ENCODE results near the gene AMFR. TPM values are rescaled to one million over a fixed set of nuclear protein-coding genes. Genes with fewer than 3 reads are reported as not detected.

Gene AMFR
- total and polyA plus RNA-seq, 10 of the 15 experiments (the other 5 are each of a cell fraction or from before 2014, with no cell fraction given): 8.2 to 67.6 (median 28.1) TPM

GRCh38 chr16:56331399-56331798 is 93.9 kb downstream of the AMFR start:
- Histone ChIP-seq H4K20me1 (ENCODE audit: control insufficient read depth, insufficient read depth) (no peaks in the 10 kb centered on the region), H3K9ac (ENCODE audit: control insufficient read depth, insufficient read depth, low read length) (no peak overlapping the region), H3K36me3 (ENCODE audit: control insufficient read depth in 2 of 2, insufficient read depth in 2 of 2, low read length in 1 of 2) (no peaks in the 10 kb centered on the region), H3K4me2 (ENCODE audit: control insufficient read depth, insufficient read depth) (no peak overlapping the region), H3K9me3 (replicated peaks; ENCODE audit: control insufficient read depth, insufficient read depth, low read length) (no peaks in the 10 kb centered on the region), H3K27me3 (replicated peaks in 1 of 2; ENCODE audit: control insufficient read depth in 2 of 2, insufficient read depth in 2 of 2, low read length in 1 of 2) (no peaks in the 10 kb centered on the region; a peak in 1 of 4 replicates), H2AFZ (ENCODE audit: control insufficient read depth, low read depth, low read length) (no peak overlapping the region), H3K4me3 (no peak overlapping the region), H3K79me2 (ENCODE audit: control insufficient read depth, insufficient read depth, low read length) (no peaks in the 10 kb centered on the region), H3K27ac (ENCODE audit: control insufficient read depth, insufficient read depth) (no peak overlapping the region), H3K4me1 (ENCODE audit: control insufficient read depth, insufficient read depth, low read length) (no peaks in the 10 kb centered on the region)
- intact Hi-C loops (cut with micrococcal nuclease; ENCODE audit: unreplicated experiment) (no loop called here), in situ Hi-C loops (cut with MboI) (no loop called here)
- TF ChIP-seq CBFB (IDR thresholded peaks at IDR 0.05; ENCODE audit: low read depth) (no peak), EGR1 (IDR thresholded peaks at IDR 0.05; ENCODE audit: borderline replicate concordance in 1 of 2, low read depth in 2 of 2, low read length in 2 of 2) (no peak), CBX3 (IDR thresholded peaks at IDR 0.05; ENCODE audit: borderline replicate concordance, low read depth) (no peak), STAT3 (IDR thresholded peaks at IDR 0.05; ENCODE audit: low read depth, low read length) (no peak), USF1 (IDR thresholded peaks at IDR 0.05; ENCODE audit: borderline replicate concordance, extremely low read length, insufficient read depth, low read depth, low read length) (no peak), FOXK2 (IDR thresholded peaks at IDR 0.05) (no peak), MAX (IDR thresholded peaks at IDR 0.05; ENCODE audit: low read depth, low read length) (no peak)
- FAIRE-seq (no peak), DNase-seq (ENCODE audit: low read depth, low spot score) (no peak), ATAC-seq (no peak)
- POLR2A ChIA-PET: no interaction called here
- no TSS peak for BruUV-seq (replicated peaks)
- CTCF ChIA-PET: interaction anchor here (3.6 kb wide), 1 partner anchor 25 kb away, joined by 18 read pairs; no protein-coding TSS in a partner anchor
- RAD21 ChIA-PET (ENCODE audit: unreplicated experiment): interaction anchor here (1.5 kb wide), 1 partner anchor 25 kb away, joined by 4 read pairs; no protein-coding TSS in a partner anchor
- 69% methylated on average over 9 of the region's 11 CpGs for WGBS (ENCODE audit: insufficient coverage, insufficient replicate concordance, low lambda C conversion rate, missing lambda C conversion rate)
- SMC1A ChIA-PET (ENCODE audit: uncharacterized antibody, unreplicated experiment): interaction anchor here (1.1 to 1.8 kb wide), 2 partner anchors 13 to 24 kb away, joined by 3 to 7 read pairs; no protein-coding TSS in a partner anchor

Measured in GM12878 (cell line).